Measurements from ENCODE around the gene CEP135.
"Not testable (repeated sequence)": the region's sequence is repeated elsewhere in the genome, so short reads cannot be mapped to it uniquely, and the experiment has no call there.

The CEP135 gene

DNA sequence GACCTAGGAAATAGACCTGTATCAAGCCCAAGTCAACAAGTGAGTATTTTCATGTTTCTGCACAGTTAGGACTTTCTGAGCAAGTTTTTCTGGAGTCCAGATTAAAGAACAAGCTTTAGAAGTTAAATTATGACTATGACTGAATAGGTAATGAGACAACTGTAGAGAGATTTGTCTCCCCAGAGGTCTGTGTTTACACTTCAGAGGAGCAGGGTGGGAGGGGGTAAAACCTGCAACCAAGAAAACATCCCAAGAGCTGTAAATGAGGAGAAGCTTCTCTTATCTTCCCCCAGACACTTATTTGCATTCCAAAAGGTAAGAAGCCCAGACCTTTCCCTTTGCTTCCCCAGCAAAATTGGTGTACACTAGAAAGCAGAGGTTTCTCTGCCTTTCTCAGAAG lies 22.1 kb upstream of the CEP135 start:
- no peaks in the 10 kb centered on the region for H3K27me3 Mint-ChIP-seq
- H3K9me3 Mint-ChIP-seq: no peaks in the 10 kb centered on the region
- no peak overlapping the region for H3K4me3 Mint-ChIP-seq
- H3K4me1 Mint-ChIP-seq: no peaks in the 10 kb centered on the region
- H3K27ac Mint-ChIP-seq (ENCODE audit: low read depth): no peak overlapping the region
- no peak for ATAC-seq (replicated peaks; ENCODE audit: extremely low read depth, poor library complexity, severe bottlenecking)
- no peak for DNase-seq (ENCODE audit: low spot score in 2 of 2)
- H3K36me3 Mint-ChIP-seq (ENCODE audit: insufficient read depth): no peaks in the 10 kb centered on the region

DNA sequence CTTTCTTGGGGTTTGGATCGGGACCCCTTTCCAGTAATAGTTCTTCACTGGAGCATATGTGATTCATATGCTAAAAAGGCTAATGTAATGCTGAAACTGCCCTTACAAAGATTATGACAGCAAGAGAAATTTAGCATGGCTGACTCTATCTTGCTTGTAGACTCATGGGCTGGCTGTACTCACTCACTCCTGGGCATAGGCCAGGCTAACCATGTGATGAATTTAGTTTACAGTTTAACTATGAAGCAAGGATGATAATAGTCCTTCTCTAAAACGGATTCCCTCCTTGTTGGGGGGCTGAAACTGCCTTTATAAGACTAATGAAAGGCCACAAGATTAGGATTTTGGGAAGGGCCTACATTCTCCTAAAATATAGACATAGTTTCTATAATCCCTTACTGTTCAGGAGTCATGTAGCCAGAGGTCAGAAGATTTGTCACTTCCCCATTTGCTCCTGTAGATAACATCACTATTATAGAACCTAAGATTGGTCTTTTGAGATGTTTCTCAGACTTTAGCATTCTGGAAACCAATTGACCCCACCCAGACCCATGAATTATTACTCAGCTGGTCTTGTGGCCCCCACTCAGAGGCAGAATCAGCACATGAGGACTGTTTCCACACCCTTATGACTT lies 20.8 kb upstream of the CEP135 start:
- no peak overlapping the region for H3K27ac Mint-ChIP-seq (ENCODE audit: low read depth)
- no peaks in the 10 kb centered on the region for H3K9me3 Mint-ChIP-seq
- H3K4me3 Mint-ChIP-seq: no peak overlapping the region
- H3K27me3 Mint-ChIP-seq: no peaks in the 10 kb centered on the region
- ATAC-seq (replicated peaks; ENCODE audit: extremely low read depth, poor library complexity, severe bottlenecking) (no peak), DNase-seq (ENCODE audit: low spot score in 2 of 2) (no peak)
- H3K36me3 Mint-ChIP-seq (ENCODE audit: insufficient read depth): no peaks in the 10 kb centered on the region
- H3K4me1 Mint-ChIP-seq: no peaks in the 10 kb centered on the region

DNA sequence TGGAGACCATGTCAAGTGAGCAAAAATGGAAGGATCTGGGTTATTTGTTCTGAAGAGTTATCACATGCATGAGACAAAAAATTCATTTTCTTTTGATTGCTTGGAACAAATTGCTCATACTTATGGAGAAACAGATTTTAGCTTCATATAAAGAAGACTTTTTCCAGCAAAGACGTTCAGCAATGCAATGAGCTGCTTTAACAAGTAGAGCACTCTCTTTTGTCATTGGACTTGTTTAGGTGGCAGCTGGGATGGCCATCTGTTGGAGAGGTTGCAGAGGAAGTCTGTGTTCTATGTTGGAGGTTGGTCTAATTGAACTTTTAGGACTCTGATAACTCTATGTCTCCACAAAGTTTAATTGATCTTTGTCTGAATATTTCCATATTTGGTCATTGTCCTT lies 19.9 kb upstream of the CEP135 start:
- DNase-seq (ENCODE audit: low spot score in 2 of 2) (no peak), ATAC-seq (replicated peaks; ENCODE audit: extremely low read depth, poor library complexity, severe bottlenecking) (no peak)
- H3K27ac Mint-ChIP-seq (ENCODE audit: low read depth): no peak overlapping the region
- no peaks in the 10 kb centered on the region for H3K36me3 Mint-ChIP-seq (ENCODE audit: insufficient read depth)
- no peaks in the 10 kb centered on the region for H3K27me3 Mint-ChIP-seq
- H3K4me1 Mint-ChIP-seq: no peaks in the 10 kb centered on the region
- H3K4me3 Mint-ChIP-seq: no peak overlapping the region
- no peaks in the 10 kb centered on the region for H3K9me3 Mint-ChIP-seq

DNA sequence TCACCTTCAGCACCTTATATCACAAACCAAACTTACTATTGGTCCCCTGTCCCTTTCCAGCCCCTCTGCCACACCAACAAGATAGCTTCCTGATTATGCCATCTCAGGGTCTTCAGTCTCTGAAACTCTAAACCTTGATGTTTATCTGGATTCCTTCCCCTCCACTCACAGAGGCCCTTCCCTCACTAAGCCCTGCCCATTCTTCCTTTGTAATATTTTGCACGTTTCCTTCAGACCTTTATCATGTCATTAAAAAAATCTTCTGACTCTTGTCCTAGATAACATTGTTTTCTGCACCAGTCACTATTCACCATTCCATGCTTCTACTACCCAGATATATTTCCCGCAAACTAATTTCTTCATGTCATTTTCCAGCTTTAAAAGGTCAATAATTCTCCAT lies 17.7 kb upstream of the CEP135 start:
- H3K27me3 Mint-ChIP-seq: no peaks in the 10 kb centered on the region
- DNase-seq (ENCODE audit: low spot score in 2 of 2) (no peak), ATAC-seq (replicated peaks; ENCODE audit: extremely low read depth, poor library complexity, severe bottlenecking) (no peak)
- no peaks in the 10 kb centered on the region for H3K4me1 Mint-ChIP-seq
- H3K4me3 Mint-ChIP-seq: no peak overlapping the region
- no peaks in the 10 kb centered on the region for H3K9me3 Mint-ChIP-seq
- H3K36me3 Mint-ChIP-seq (ENCODE audit: insufficient read depth): no peaks in the 10 kb centered on the region
- no peak overlapping the region for H3K27ac Mint-ChIP-seq (ENCODE audit: low read depth)

DNA sequence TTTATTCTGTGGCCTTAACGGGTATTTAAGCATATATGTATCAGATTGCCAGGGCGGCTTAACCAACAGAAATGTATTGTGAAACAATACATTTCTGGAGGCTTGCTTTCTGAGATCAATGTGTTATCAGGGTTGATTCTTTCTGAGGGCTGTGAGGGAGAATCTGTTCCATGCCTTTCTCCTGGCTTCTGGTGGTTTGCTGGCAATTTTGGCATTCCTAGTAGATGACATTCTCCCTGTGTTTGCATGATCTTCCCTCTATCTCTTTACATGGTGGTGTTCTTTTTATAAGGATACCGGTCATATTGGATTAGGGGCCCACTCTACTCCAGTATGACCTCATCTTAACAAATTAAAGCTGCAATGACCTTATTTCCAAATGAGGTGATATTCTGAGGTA lies 16.9 kb upstream of the CEP135 start:
- Mint-ChIP-seq H3K27ac (ENCODE audit: low read depth) (no peak overlapping the region), H3K4me1 (no peaks in the 10 kb centered on the region), H3K4me3 (no peak overlapping the region), H3K9me3 (no peaks in the 10 kb centered on the region), H3K27me3 (peaks cover 7% of the 10 kb centered on the region), H3K36me3 (ENCODE audit: insufficient read depth) (no peaks in the 10 kb centered on the region)
- DNase-seq (ENCODE audit: low spot score in 2 of 2) (no peak), ATAC-seq (replicated peaks; ENCODE audit: extremely low read depth, poor library complexity, severe bottlenecking) (no peak)

DNA sequence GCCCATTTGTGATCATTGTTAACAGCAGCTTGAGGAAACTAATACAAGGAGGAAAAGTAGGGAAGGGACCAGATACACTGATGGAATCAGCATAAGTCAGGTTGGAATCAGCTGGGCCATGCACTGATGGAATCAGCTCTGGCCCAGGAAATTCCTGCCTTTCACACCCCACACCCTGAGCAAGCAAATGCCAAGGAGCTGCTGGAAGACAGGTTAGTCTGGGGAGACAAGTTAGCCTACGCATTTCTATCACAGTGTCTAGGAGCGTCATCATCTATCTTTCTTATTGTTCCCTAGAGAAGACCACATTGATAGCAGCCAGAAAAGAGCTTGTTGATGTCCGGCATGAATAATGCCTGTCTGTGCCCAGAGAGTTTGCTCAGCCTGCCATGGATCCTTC lies 16.2 kb upstream of the CEP135 start:
- no peak for DNase-seq (ENCODE audit: low spot score in 2 of 2)
- Mint-ChIP-seq H3K27me3 (peaks cover 14% of the 10 kb centered on the region), H3K4me1 (no peaks in the 10 kb centered on the region), H3K27ac (ENCODE audit: low read depth) (no peak overlapping the region), H3K9me3 (no peaks in the 10 kb centered on the region), H3K36me3 (ENCODE audit: insufficient read depth) (no peaks in the 10 kb centered on the region), H3K4me3 (no peak overlapping the region)
- no peak for ATAC-seq (replicated peaks; ENCODE audit: extremely low read depth, poor library complexity, severe bottlenecking)

DNA sequence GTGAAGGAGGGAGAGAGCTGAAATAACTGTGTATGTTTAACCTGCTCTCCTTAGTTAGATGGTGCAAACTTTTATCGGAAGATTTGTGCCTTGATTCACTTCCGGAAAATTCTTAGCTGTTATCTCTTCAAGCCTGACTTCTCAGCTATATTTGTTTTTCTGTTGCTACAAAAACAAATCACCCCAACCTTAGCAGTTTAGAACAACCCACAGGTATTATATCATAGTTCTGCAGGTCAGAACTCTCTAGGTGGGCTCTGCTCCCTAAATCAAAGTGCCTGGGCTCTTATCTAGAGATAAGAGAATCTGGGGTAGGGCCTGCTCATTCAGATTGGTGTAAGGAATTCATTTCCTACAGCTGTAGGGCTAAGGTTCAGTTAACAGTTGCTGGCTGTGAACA lies 15.1 kb upstream of the CEP135 start:
- no peak overlapping the region for H3K27ac Mint-ChIP-seq (ENCODE audit: low read depth)
- ATAC-seq (replicated peaks; ENCODE audit: extremely low read depth, poor library complexity, severe bottlenecking) (no peak), DNase-seq (ENCODE audit: low spot score in 2 of 2) (no peak)
- peaks cover 21% of the 10 kb centered on the region for H3K27me3 Mint-ChIP-seq
- H3K36me3 Mint-ChIP-seq (ENCODE audit: insufficient read depth): no peaks in the 10 kb centered on the region
- peaks cover 3% of the 10 kb centered on the region for H3K9me3 Mint-ChIP-seq
- no peak overlapping the region for H3K4me3 Mint-ChIP-seq
- H3K4me1 Mint-ChIP-seq: no peaks in the 10 kb centered on the region

DNA sequence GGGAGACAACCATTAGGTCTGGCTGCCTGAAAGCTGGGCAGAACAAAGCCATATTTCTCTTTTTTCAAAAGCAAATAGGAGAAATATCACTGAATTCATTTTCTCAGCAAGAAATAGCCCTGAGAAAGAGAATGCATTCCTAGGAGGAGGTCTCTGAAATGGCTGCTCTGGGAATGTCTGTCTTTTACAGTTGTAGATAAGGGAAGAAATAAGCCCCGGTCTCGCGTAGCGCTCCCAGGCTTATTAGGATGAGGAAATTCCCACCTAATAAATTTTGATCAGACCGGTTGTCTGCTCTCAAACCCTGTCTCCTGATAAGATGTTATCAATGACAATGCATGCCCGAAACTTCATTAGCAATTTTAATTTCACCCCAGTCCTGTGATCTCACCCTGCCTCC lies 12.8 kb upstream of the CEP135 start:
- not testable (repeated sequence) for H3K4me3 Mint-ChIP-seq; H3K9me3 Mint-ChIP-seq; H3K4me1 Mint-ChIP-seq; H3K27ac Mint-ChIP-seq (ENCODE audit: low read depth); ATAC-seq (replicated peaks; ENCODE audit: extremely low read depth, poor library complexity, severe bottlenecking); H3K36me3 Mint-ChIP-seq (ENCODE audit: insufficient read depth); DNase-seq (ENCODE audit: low spot score in 2 of 2)
- H3K27me3 Mint-ChIP-seq: peaks cover 35% of the 10 kb centered on the region

DNA sequence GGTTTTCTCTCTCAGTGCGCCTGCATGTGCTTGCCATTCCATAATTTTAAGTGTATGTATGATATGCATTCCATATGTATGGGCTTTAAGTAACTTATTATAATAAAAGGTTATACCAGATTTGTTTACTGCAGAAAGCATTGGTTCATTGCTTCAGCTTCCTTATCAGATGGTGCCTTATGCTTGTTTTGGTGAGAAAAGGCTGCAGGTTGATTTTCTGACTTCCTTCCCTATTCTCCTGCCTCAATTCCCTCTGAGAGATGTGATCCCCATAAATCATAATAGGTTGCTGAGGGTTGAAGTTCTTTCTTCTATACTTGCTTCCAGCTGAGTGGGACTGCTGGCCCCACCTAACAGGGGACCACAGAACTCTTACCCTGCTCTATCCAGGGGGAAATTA lies 10.3 kb upstream of the CEP135 start:
- H3K4me3 Mint-ChIP-seq: no peak overlapping the region
- DNase-seq (ENCODE audit: low spot score in 2 of 2) (no peak), ATAC-seq (replicated peaks; ENCODE audit: extremely low read depth, poor library complexity, severe bottlenecking) (no peak)
- H3K9me3 Mint-ChIP-seq: peaks cover 3% of the 10 kb centered on the region
- no peaks in the 10 kb centered on the region for H3K36me3 Mint-ChIP-seq (ENCODE audit: insufficient read depth)
- H3K4me1 Mint-ChIP-seq: no peaks in the 10 kb centered on the region
- H3K27me3 Mint-ChIP-seq: peaks cover 35% of the 10 kb centered on the region
- H3K27ac Mint-ChIP-seq (ENCODE audit: low read depth): no peak overlapping the region

DNA sequence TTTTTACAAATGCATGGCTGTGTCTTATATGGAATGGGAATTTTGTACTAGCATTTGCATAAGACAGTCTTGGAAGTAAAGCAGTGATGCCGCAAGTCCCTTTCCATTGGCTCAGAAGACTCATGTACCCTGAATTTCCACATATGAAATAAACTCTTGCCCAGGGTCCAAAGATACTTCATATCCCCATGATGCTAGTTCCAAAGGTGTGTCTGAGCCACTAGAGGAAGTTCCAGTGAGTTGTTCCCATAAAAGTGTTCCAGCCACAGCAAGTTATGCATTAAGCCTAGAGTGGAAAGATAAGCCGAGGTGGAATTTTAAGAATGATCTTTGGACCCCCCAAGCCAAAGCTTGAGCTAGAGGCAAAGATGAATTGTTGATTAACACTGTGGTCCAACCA lies 9.3 kb upstream of the CEP135 start:
- Mint-ChIP-seq H3K9me3 (peaks cover 3% of the 10 kb centered on the region), H3K27me3 (peaks cover 42% of the 10 kb centered on the region), H3K27ac (ENCODE audit: low read depth) (no peak overlapping the region), H3K4me1 (no peaks in the 10 kb centered on the region), H3K36me3 (ENCODE audit: insufficient read depth) (no peaks in the 10 kb centered on the region), H3K4me3 (no peak overlapping the region)
- ATAC-seq (replicated peaks; ENCODE audit: extremely low read depth, poor library complexity, severe bottlenecking) (no peak), DNase-seq (ENCODE audit: low spot score in 2 of 2) (no peak)

DNA sequence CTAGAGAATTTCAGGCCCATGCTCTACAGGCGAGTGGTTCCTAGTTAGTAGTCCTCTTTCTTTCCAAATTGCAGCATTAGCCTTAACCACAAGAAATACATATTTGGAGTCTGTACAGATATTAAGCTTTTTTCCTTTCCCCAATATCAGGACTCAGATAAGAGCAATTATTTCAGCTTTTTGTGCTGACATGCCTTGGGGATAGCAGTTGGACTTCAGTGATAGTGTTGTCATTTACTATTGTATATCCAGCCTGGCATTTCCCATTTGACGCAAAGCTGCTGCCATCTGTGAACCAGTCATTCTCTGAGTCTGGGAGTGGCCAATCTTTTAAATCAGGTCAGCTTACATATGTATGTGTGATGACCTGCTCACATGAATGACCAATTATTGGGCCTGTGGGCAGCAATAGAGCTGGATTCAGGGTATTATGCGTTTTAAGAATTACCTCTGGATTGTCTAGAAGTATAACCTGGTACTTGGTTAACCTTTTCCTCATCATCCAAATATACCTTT lies 6.8 kb upstream of the CEP135 start:
- H3K4me1 Mint-ChIP-seq: no peaks in the 10 kb centered on the region
- H3K27ac Mint-ChIP-seq (ENCODE audit: low read depth): no peak overlapping the region
- H3K4me3 Mint-ChIP-seq: no peak overlapping the region
- peaks cover 39% of the 10 kb centered on the region for H3K27me3 Mint-ChIP-seq
- H3K36me3 Mint-ChIP-seq (ENCODE audit: insufficient read depth): no peaks in the 10 kb centered on the region
- peaks cover 3% of the 10 kb centered on the region for H3K9me3 Mint-ChIP-seq
- DNase-seq (ENCODE audit: low spot score in 2 of 2): no peak
- no peak for ATAC-seq (replicated peaks; ENCODE audit: extremely low read depth, poor library complexity, severe bottlenecking)

DNA sequence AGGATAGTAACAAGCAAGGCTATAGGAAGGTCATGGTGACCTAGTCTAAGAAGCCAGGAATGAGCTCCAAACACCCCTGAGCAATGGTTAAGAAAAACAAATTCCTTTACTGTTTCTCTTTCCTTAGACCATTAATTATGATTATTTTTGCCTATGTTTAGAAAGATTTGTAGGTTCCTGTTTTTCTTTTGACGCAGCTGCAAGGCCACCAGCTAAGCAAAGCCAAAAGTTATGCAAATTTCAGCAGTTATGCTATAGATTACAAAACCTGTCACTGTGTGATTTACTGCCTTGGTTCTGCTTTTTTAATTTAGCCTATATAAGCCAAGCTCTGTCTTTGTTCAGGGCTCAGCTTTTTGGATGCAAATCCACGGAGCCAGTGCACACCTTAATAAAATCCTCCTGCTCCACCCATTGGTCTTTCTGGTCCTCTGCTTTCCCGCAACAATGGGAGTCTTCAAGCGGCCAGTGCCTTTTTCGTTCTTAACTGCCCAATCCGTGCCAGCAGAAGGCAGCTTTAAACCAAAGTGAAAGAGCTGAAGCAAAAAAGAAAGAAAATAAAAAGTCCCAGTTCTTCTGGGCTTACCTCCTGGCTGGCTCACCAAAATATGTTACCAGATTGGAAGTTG lies 1.4 kb upstream of the CEP135 start:
- ATAC-seq (replicated peaks; ENCODE audit: extremely low read depth, poor library complexity, severe bottlenecking): no peak
- H3K4me3 Mint-ChIP-seq: peak overlapping the region; percentile 85
- H3K36me3 Mint-ChIP-seq (ENCODE audit: insufficient read depth): peaks cover 22% of the 10 kb centered on the region
- H3K9me3 Mint-ChIP-seq: no peaks in the 10 kb centered on the region
- DNase-seq (ENCODE audit: low spot score in 2 of 2): no peak
- H3K27me3 Mint-ChIP-seq: peaks cover 12% of the 10 kb centered on the region
- H3K4me1 Mint-ChIP-seq: peaks cover 30% of the 10 kb centered on the region
- peak overlapping the region; percentile 93 for H3K27ac Mint-ChIP-seq (ENCODE audit: low read depth)

DNA sequence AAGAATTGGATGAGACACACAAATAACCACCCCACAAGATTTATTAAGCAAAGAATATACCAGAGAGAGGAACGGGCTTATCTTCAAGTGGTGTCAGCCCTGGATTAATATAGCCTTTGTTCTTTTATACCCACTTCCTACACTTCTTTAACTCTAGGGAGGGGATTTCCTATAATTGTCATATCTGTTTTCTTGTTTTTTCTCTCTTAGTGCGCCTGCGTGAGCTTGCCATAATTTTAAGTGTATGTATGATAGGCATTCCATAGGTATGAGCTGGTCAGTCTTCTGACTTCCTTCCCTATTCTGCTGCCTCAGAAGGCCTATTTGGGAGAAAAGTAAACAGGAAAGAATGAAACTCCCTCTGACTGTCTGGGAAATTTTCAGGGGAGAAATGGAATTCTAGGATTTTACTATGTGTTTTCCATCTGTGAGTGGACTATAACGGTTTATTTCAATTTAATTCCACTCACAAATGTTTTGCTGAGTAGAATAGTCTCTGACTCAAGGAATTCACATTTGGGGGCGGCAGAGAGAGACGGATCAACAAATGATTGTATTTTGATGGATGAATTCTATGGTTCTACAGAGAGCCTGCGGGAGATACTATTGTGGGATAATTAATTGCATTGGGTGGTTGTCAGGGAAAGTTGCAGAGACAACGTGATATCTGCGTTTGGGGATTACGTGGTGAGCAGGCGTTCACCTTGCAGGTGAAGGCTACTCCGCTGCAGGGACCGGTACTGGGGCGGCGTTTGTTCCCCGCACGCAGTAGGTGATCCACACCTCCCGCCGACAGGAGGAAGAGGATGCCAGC lies 626 bp upstream of the CEP135 start:
- Mint-ChIP-seq H3K36me3 (ENCODE audit: insufficient read depth) (peaks cover 24% of the 10 kb centered on the region), H3K9me3 (no peaks in the 10 kb centered on the region), H3K4me1 (peaks cover 30% of the 10 kb centered on the region), H3K27ac (ENCODE audit: low read depth) (peak overlapping the region; percentile 93), H3K27me3 (peaks cover 12% of the 10 kb centered on the region), H3K4me3 (peak overlapping the region; percentile 85)
- DNase-seq (ENCODE audit: low spot score in 2 of 2): peak; percentile 14 to 30
- ATAC-seq (replicated peaks; ENCODE audit: extremely low read depth, poor library complexity, severe bottlenecking): peak; percentile 58

Measured in central memory CD8-positive, alpha-beta T cell (primary cell).